Peyer's patch (tissue), 4 donors: ENCODE measurements around the gene LYRM1. TPM values are rescaled to one million over a fixed set of nuclear protein-coding genes. Genes with fewer than 3 reads are reported as not detected.
A peak's percentile ranks its signal among the peaks of the same experiment; 100 is the strongest.
"Not testable (repeated sequence)": the region's sequence is repeated elsewhere in the genome, so short reads cannot be mapped to it uniquely, and the experiment has no call there.

Source experiments
- DNase-seq, 3 donors: peaks; one replicate each; pipeline ENCODE4 v3.0.0-alpha.2; 2017 to 2019
- H3K27ac ChIP-seq, 4 donors: fragments of 200-600 bp; sonication (generic); one replicate each; pipeline ENCODE4 v1.5.1; 2016 to 2019
- H3K27me3 ChIP-seq, 2 donors: fragments of 200-600 bp; sonication (generic); one replicate each; pipeline ENCODE4 v1.5.1; 2019
- H3K36me3 ChIP-seq, 3 donors: fragments of 200-600 bp; sonication (generic); one replicate each; pipeline ENCODE4 v1.5.1; 2016 to 2019
- H3K4me1 ChIP-seq, 4 donors: fragments of 200-600 bp; sonication (generic); one replicate each; pipeline ENCODE4 v1.5.1; 2016 to 2019
- H3K4me3 ChIP-seq, 4 donors: fragments of 200-600 bp; sonication (generic); 1 replicate in 3 of 4; 2 replicates in 1 of 4; pipeline ENCODE4 v1.5.1; 2016 to 2019; ENCODE audit warnings: mild to moderate bottlenecking in 1 of 4
- H3K9me3 ChIP-seq, 4 donors: fragments of 200-600 bp; sonication (generic); one replicate each; pipeline ENCODE4 v1.5.1; 2016 to 2019; ENCODE audit warnings: mild to moderate bottlenecking in 1 of 4
- CTCF ChIP-seq, 6 experiments: fragments of 450-650 bp in 4 of 6; fragments of 200-600 bp in 2 of 6; sonication (generic) in 1 of 6; IDR thresholded peaks; one replicate each; pipeline ENCODE4 v1.5.1; 2017 to 2019; ENCODE audit warnings: antibody characterized with exemption in 6 of 6, mild to moderate bottlenecking in 3 of 6, moderate library complexity in 1 of 6
- POLR2A ChIP-seq, 2 donors: fragments of 450-650 bp; IDR thresholded peaks; one replicate each; pipeline ENCODE4 v1.5.1; 2017; ENCODE audit warnings: antibody characterized with exemption in 2 of 2, mild to moderate bottlenecking in 2 of 2, moderate library complexity in 2 of 2
- total RNA-seq, 4 donors: library from RNA; depleted of rRNA; stranded (reverse); fragments of >200 nt; gene quantifications; one replicate each; pipeline ENCODE4 v1.1.0, GENCODE V29; 2016

Gene LYRM1
- total RNA-seq, 4 donors from 2014 or later = 8.8 to 53.6 (median 13.2) TPM

- Histone ChIP-seq H3K36me3 (no peaks in the 10 kb centered on the region), H3K9me3 (no peaks in the 10 kb centered on the region), H3K4me1 (no peaks in the 10 kb centered on the region), H3K27ac (no peak overlapping the region), H3K27me3 (no peaks in the 10 kb centered on the region), H3K4me3 (no peak overlapping the region)
- DNase-seq = no peak
- TF ChIP-seq POLR2A (IDR thresholded peaks at IDR 0.05) (no peak), CTCF (IDR thresholded peaks at IDR 0.05) (no peak)
Measured at GRCh38 chr16:20940871-20941635, 40.5 kb downstream of the LYRM1 start.

GRCh38 chr16:20941636-20941926 is 41.0 kb downstream of the LYRM1 start:
- H3K36me3 ChIP-seq = no peaks in the 10 kb centered on the region
- no peak for DNase-seq
- no peaks in the 10 kb centered on the region for H3K4me1 ChIP-seq
- TF ChIP-seq CTCF (IDR thresholded peaks at IDR 0.05) (no peak), POLR2A (IDR thresholded peaks at IDR 0.05) (no peak)
- H3K27me3 ChIP-seq = no peaks in the 10 kb centered on the region
- H3K27ac ChIP-seq = no peak overlapping the region
- H3K4me3 ChIP-seq = no peak overlapping the region
- H3K9me3 ChIP-seq = no peaks in the 10 kb centered on the region

GRCh38 chr16:20942256-20942655 is 41.7 kb downstream of the LYRM1 start:
- H3K36me3 ChIP-seq = no peaks in the 10 kb centered on the region
- no peaks in the 10 kb centered on the region for H3K9me3 ChIP-seq
- H3K27ac ChIP-seq = no peak overlapping the region
- H3K4me3 ChIP-seq = no peak overlapping the region
- no peaks in the 10 kb centered on the region for H3K4me1 ChIP-seq
- no peaks in the 10 kb centered on the region for H3K27me3 ChIP-seq
- no peak for DNase-seq
- TF ChIP-seq CTCF (IDR thresholded peaks at IDR 0.05) = no peak
- TF ChIP-seq POLR2A (IDR thresholded peaks at IDR 0.05) = no peak

GRCh38 chr16:20944861-20945574 is 44.4 kb downstream of the LYRM1 start:
- Histone ChIP-seq H3K36me3 (no peaks in the 10 kb centered on the region), H3K9me3 (no peaks in the 10 kb centered on the region), H3K4me1 (no peaks in the 10 kb centered on the region), H3K4me3 (no peak overlapping the region), H3K27me3 (no peaks in the 10 kb centered on the region), H3K27ac (no peak overlapping the region)
- TF ChIP-seq CTCF (IDR thresholded peaks at IDR 0.05) (peak in 1 of 6 experiments; percentile 3), POLR2A (IDR thresholded peaks at IDR 0.05) (no peak)
- DNase-seq = no peak

- DNase-seq, H3K4me1 ChIP-seq, H3K9me3 ChIP-seq, H3K36me3 ChIP-seq, H3K4me3 ChIP-seq, H3K27me3 ChIP-seq, H3K27ac ChIP-seq: not testable (repeated sequence)
Measured at GRCh38 chr16:20945575-20945875, 45.0 kb downstream of the LYRM1 start.

- H3K9me3 ChIP-seq = no peaks in the 10 kb centered on the region
Measured at GRCh38 chr16:20946015-20946629, 45.6 kb downstream of the LYRM1 start.

More at GRCh38 chr16:20946015-20946629, 45.6 kb downstream of the LYRM1 start:
- Histone ChIP-seq H3K36me3 (no peaks in the 10 kb centered on the region), H3K4me1 (no peaks in the 10 kb centered on the region), H3K4me3 (no peak overlapping the region), H3K27me3 (no peaks in the 10 kb centered on the region), H3K27ac (no peak overlapping the region)
- no peak for TF ChIP-seq CTCF (IDR thresholded peaks at IDR 0.05)
- TF ChIP-seq POLR2A (IDR thresholded peaks at IDR 0.05) = no peak
- DNase-seq = no peak
